Adrenal gland (tissue), 5 donors: ENCODE measurements around the gene TMEM17.

Experiments used
- POLR2A ChIP-seq, 2 donors: fragments of 450-650 bp; IDR thresholded peaks; one replicate each; pipeline ENCODE4 v1.6.1; 2017; ENCODE audit warnings: antibody characterized with exemption in 2 of 2, mild to moderate bottlenecking in 2 of 2, moderate library complexity in 1 of 2
- TF ChIP-seq, protein P1 (sequence below), 6 experiments: fragments of 450-650 bp in 4 of 6; fragments of 200-600 bp in 2 of 6; sonication (generic) in 1 of 6; IDR thresholded peaks; 1 replicate in 5 of 6; 2 replicates in 1 of 6; pipeline versions ENCODE4 v1.5.1 to v1.8.0; 2016 to 2021; ENCODE audit warnings: antibody characterized with exemption in 6 of 6, mild to moderate bottlenecking in 2 of 6, moderate library complexity in 1 of 6
- donor health status: DM: no; HTN: no; CAD: no.

DNA sequence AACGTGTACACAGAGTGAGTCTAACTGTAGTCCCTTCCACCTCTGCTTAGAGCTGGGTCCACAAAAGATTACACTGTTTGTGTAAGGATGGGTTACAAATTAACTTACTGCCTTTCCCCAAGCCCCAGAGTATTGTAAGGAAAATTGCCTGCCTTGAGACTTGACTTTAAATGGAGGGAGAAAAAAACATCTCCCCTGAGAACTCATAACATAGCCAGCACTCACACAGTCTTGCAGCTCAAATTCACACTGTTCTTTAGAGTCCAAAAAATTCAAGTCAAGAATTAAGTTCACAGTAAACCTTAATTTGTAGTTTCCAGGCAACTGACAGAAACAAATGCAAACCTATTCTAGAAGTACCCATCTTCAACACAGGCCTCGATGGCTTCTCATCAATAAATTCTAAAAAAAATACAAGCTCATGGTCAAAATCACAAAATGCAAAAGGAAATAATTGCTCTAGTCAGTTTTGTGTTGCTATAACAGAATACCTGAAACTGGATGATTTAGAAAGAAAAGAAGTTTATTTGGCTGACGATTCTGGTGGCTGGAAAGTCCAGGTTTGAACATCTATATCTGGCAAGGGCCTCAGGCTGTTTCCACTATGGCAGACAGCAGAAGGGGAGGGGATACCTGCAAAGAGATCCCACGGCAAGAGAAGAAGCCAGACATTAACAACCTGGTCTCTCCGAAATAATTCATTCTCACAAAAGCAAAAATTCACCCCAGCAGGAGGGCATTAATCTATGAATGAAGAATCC, 34.6 kb upstream of the TMEM17 start:
- TF ChIP-seq, protein P1, sequence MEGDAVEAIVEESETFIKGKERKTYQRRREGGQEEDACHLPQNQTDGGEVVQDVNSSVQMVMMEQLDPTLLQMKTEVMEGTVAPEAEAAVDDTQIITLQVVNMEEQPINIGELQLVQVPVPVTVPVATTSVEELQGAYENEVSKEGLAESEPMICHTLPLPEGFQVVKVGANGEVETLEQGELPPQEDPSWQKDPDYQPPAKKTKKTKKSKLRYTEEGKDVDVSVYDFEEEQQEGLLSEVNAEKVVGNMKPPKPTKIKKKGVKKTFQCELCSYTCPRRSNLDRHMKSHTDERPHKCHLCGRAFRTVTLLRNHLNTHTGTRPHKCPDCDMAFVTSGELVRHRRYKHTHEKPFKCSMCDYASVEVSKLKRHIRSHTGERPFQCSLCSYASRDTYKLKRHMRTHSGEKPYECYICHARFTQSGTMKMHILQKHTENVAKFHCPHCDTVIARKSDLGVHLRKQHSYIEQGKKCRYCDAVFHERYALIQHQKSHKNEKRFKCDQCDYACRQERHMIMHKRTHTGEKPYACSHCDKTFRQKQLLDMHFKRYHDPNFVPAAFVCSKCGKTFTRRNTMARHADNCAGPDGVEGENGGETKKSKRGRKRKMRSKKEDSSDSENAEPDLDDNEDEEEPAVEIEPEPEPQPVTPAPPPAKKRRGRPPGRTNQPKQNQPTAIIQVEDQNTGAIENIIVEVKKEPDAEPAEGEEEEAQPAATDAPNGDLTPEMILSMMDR (IDR thresholded peaks at IDR 0.05): no peak
- TF ChIP-seq POLR2A (IDR thresholded peaks at IDR 0.05): no peak
